ENCODE measurements around the gene CHAT.

CHAT gene

DNA sequence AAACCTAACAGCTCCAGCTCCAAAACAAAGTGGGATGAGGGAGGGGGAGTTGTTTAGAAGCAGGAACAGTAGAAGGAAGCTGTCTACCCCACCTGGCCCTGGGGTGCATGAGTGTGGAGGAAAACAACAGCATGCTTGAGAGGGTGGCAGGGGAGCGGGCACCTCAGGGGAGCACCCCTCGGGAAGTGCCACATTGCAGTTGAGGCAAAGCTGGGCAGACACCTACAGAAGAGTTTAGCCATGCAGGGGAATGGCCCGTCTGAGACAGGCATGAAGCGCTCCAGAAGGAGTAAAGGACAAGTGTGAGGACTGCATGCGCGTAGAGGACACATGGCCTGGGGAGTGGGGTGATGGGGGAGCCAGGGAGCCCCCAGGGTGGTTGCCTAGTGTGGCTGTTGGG, 18.1 kb downstream of the CHAT start:
- DNase-seq, result no peak

DNA sequence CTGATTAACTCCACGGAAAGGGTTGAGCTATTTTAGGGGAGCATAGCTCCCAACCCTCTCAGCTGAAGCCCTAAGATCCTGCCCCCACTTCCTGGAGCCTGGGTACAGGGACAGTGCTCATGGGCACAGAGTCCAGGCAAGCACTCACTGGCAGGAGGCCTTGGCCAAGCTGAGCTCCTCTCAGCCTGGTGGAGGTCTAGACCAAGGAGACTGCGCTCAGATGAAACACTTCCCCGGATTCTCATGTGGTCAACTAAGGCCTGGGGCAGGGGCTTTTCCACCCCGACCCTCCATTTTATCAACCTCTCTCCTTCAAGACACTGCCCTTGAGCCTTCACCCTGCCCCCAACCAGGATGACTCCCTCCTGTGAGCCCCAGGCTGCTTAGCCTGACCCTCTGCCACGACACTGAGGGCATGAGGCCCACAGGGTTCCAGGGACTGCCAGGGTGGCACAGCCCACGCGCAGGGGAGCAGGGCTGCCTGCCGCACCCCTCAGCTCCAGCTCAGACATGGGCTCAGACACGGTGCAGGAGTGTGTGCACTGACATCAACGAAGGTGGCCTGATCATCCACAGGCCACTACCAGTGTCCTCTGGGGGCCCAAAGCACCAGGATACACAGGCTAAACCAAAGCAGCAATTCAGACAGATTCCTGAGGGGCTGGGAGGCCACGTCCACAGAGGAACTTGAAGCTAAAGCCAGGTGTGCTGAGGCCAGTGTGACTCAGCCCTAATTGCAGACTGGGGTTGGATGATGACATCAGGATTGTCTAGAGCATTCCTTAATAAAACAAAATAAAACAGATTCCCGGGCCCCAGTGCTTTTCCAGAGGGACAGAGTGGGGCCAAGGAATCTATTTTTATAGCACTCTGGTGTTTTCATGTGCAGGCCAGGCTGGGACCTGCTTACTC, 18.8 kb downstream of the CHAT start:
- peak; percentile 52 for DNase-seq

DNA sequence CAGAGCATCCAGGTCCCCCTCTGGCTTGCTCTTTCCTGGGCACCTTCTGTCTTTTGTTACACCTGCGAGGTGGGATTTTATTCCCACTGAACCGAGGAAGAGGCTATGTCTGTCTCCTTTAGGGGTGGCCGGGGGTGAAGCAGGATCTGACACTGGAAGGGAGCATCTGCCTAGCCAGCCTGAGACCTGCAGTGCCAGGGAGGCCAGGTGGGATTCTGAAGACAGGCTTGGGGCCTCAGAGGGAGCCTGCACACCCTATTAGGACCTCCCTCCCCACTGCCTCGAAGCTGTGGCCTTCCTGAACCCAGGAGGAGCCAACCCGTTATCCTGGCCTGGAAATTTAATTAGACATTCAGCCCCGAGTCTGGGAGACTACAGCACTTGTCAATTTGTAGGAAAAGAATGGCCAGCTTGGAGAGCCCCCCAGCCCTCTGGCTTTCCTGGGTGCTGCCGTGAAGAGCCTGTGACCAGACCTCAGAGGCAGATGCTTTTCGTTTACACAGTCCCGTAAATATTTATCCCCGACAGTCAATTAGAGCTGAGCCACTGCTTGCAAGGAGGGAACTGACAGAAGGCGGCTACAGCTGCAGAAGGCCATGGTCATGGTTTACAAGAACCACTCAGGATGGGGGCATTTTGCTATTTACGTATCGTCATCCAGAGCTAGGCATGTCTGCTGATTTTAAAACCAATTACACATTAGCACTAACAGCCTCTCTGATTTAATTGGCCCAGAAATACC, 19.7 kb downstream of the CHAT start:
- peak; percentile 25 for DNase-seq

DNA sequence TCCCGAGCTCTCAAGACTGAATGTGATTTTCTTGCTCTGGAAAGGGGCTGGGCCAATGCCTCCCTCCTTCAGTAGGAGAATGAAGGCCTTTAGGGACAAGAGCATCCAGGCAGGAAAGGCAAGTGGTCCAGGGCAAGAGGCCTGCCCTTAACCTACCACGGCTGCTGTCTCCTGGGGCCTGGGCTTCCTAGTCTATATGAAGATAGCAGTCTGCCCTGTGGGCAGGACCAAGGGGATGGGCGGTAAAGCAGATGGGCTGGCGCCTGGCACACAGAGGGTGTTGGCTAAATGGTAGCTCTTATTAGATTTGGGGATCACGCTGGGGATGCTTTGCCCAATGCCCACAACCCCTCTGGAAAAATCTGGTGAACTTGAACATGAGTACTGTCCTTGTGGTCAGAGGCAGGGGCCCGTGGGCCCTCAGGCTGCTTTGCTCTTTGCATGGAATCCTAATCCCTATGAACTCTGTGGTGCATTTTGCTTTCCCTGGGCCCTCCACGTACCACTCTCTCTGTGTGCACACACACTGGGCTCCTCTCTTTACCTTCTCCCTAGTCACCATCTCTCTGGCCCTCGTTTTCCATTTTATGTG, 20.3 kb downstream of the CHAT start:
- peak; percentile 51 for DNase-seq

DNA sequence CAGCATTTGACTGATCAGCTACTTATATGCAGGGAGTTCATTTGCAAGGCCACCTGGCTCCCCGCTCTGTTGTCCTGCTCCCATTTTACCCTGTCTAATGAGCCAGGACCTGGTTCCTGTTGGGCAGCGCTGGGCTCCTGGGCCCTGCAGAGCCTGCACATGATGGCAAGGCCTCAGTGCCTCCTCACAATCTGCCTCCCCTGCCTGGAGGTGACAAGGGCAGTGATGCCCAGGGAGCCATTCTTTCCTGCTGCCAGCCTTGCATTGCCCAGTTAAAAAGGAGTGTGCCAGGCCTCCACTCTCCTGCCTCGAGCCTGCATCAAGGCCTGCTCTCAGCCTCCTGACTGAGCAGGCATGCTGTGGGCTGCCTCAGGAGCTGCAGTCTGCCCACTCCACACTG, 28.5 kb downstream of the CHAT start:
- peak; percentile 27 for DNase-seq

DNA sequence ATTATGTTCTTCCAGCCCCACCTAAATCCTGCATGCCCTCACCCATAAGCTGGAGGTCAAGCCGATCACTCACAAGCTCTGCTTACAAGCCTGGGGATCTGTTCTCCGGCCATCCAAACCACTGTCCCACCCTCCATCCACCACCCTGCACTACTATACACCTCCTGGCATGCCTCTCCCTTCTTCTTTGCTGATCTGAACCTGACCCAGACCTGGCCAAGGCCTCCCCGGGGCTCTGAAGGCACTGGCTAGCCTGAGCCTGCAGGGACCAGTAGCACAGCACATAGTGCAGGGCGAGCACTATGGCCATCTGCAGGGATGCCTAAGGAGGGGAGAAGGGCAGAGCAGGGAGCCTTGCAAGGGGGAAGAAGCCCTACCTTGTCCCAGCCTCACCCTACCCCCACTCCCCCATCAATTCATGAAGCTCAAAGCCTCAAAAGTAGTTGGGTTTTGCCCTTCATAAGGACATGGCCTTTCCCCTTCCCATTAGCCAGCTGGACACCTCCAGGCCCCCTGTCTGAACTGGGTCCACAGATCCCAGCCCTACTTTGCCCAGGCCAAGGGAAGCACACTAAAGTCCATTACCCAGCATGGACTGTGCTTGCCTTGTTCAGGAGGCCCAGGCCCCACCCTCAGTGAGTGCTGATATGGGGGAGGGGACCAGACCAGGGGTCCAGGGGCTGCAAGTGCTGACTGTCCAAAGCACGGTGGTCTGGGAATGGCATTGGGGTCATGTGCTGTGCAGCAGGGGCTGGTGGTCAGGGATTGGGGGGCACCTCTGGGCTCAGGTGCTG, 29.6 kb downstream of the CHAT start:
- DNase-seq, result peak; percentile 50

DNA sequence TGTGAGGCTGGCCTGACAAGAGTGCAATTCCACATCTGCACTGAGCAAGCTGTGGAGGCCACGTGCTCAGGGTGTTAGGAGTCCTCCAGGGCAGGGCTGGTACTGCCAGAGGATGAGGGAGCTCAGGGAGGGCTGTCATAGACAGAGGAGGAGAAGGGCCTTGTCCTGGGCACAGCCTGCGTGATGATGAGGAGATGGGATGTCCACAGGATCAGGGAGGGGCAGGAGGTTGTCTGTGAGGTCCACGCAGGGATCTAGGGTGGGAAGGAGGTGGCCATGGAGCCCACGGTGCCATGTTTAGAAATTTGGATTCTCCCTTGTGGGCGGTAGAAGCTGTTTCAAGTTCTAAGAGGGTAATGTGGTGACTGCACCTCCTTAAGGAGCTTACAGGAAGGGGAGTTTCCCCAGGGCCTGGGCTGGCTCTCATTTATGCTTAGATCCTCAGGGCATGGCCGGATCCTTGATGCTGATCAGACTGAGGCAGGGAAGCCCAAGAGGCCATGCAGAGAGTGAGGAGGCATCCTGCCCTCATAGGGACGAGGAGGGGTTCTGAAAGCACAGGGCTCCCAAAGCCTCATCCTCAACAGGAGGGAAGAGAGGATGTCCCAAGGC, 30.3 kb downstream of the CHAT start:
- DNase-seq, result peak; percentile 43

DNA sequence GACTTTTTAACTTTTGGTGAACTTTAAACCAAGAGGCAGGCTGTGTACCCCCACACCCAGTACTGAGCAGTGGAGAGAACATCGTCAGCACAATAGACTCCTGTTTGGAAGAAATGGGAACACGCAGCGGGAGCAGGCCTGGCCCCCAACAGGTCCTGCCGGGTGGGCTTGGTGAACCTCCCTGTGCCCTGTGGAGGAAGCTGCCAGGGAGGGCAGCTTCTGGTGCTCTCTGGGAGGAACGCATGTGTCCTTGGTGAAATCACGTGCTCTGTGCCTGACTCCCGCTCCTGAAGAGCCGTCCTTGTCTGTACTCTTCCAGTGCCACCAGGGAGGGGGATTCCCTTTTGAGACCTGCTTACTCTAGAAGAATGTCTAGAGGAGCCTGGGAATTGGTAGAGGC, 31.6 kb downstream of the CHAT start:
- peak; percentile 37 for DNase-seq

DNA sequence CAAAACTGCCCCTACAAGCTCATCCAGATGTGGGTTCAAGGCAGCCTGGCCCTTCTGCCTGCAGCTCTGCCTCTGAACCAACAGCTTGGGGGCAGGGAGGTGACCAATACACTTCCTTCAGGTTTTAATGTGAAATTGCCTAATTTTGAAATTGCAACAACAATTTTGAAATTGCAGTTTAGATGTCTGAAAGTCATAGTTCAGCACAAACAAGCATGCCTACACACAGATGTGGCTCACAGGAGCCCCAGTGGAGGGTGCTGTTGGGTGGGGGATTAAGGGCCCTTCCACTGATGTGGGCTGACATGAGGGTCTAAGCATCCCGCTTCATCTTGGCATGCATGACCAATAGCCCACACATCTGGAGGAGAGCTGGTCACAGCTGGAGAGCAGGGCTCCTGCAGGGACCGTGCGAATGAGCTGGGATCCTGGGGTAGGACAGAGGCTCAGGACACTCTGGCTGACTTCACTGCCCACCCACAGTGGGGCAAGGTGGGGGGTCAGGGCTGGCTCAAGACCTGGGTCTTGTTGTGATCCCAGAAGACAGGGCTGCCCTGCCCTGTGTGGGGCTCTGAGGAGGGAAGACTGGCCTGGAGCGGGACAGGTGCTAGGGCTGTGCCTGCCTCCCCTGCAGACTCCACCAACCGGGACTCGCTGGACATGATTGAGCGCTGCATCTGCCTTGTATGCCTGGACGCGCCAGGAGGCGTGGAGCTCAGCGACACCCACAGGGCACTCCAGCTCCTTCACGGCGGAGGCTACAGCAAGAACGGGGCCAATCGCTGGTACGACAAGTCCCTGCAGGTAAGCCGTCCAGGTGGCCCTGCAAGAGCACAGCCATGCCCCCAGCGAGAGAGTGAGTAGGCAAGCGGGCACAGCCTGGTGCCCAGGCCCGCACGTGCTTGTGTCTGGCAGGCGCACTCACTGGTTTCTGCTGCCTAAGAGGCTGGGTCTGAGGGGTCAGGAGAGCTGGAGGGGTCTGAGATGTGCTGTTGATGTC, 32.3 kb downstream of the CHAT start:
- peak; percentile 56 for DNase-seq

DNA sequence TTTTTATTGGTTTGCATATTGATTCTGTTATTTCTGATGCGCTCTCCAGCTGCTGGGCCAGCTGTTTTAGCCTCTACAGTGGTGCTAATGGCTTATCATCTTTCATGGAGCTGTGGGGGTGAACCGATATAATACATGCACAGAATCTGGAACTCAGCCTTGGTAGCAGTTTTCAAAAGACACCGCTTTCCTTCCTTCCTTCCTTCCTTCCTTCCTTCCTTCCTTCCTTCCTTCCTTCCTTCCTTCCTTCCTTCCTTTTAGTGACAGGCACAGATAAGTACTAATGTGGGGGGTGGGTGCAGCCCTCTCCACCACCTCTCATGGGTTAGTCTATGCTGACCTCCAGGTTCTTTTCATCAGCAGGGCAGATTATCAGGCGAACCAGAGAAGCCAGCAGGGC, 33.7 kb downstream of the CHAT start:
- DNase-seq, result peak; percentile 22

DNA sequence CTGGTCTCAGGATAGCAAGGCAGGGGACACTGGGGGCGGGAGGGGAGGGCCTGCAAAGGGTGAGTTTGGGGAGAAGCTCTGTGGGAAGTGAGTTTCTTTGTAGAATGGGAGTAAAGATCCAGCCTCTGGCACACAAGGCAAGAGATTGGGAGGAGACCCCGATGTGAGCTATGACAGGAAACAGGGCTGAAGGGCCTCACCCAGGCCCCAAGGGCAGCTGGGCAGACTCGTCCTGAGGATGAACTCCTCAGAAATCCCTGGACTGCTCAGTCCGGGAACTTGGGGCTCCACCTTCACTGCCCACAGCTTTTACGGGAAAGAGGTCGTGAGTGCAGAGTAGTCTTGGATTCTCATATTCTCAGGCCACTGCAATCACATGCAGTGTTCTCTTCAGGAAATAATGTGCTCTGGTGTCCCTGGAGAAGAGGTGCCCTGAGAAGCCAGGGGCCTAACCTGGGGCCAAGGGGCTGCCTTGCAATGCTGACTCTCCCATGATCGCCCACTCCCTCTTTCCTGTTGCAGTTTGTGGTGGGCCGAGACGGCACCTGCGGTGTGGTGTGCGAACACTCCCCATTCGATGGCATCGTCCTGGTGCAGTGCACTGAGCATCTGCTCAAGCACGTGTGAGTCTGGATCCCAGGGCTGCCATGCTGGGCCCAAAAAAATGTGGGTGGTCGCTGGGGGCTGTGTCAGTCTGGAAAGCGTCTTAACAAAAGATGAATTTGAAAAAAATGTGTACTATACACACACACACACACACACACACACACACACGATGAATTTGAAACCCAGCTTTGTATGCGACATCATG, 34.4 kb downstream of the CHAT start:
- peak; percentile 54 for DNase-seq

DNA sequence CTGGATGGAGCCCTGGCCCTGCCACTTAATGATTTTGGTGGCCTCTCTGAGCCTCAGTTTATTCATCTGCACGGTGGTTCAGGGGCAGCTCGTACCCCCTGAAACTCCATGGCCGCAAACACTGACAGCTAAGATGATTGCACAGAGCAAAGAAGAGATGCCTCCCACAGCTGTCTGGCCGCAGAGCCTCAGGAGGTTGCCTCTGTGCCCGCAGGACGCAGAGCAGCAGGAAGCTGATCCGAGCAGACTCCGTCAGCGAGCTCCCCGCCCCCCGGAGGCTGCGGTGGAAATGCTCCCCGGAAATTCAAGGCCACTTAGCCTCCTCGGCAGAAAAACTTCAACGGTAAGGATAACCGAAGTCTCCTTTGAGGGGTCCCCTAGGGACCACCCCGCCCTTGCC, 35.5 kb downstream of the CHAT start:
- DNase-seq, result peak; percentile 61

DNA sequence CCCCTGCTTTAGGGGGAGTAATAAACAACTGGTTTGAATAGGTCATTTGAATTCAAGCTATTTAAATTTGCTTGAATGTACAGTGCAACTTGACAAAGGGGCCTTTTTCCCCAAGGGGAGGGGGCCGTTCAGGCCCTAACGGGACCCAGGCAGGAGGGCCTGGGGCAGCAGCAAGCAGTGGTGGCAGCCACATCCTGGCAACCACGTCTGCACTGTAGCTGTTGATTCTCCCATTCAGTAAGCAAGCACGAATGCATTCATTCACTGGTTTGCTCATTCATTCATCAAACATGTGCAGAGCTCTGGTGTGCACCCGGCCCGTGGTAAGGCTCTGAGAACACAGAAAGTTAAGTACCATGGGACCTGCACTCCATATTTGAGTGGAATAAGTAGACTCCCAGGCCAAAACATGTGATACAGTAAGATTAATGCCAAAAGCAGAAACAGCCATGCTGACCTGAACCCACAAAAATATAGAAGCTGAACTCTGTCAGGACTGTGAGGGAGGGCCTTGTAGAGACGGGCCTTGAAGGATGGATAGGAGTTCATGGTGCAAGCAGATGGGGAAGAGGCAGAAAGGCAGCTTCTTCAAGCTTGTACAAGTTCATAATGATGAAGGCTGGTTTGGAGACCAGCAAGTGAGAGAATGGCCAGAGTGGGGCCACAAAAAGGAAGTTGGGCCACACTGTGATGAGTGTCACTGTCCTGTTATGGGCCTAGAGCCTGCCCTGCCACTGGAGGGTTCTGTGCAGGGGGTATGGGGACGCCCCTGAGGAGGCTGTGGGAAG, 36.3 kb downstream of the CHAT start:
- peak; percentile 16 for DNase-seq

DNA sequence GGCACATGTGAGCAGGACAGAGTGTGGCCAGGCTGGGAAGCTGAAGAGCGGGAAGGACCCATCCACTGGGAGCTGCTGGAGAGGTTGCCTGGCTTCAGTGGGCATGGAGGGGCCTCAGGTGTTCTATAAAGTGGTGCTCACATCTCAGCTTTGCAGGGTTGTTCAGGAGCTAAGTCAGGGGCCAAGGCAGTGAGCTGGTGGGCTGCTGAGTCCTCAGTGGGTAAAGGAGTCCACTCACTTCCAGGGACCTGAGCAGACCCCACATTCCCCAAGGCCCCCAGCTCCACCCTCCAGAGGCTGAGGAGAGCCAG, 36.8 kb downstream of the CHAT start:
- DNase-seq, result peak; percentile 57

DNA sequence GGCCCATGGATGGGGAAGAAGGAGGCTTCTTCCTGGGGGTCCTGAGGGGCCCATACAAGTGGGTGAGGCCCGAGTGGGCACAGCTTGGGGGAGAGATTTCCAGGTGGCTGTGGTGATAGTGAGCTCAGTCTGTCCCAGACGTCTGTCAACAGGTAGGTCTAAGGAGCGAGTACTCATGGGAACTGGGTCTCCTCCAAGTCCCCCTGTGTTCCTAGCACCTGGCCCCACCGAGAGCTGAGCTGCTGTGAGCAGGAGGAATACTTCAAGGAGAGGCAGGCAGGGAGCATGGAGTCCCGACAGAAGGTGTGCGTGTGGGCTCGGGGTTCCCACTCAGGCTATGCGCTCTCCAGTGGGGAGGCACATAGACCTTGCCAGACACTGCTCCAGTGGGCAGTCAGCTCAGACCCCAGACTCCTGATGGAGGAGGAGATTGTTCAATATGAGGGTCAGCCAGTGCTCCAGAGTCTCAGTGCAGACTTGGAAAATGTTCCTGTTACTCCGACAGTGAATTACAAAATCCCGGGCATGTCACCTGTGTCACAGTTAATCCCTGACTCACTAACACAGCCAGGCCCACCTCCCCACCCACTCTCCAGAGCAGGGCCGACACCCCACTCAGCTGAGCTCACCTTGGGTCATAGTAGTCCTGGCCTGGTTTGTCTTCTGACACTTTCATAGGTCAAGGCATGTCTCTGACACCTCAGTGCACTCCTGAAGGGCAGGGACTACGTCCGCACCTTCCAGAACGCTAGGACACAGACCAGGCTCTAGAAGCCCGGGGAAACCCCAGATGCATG, 37.4 kb downstream of the CHAT start:
- DNase-seq, result peak; percentile 39

DNA sequence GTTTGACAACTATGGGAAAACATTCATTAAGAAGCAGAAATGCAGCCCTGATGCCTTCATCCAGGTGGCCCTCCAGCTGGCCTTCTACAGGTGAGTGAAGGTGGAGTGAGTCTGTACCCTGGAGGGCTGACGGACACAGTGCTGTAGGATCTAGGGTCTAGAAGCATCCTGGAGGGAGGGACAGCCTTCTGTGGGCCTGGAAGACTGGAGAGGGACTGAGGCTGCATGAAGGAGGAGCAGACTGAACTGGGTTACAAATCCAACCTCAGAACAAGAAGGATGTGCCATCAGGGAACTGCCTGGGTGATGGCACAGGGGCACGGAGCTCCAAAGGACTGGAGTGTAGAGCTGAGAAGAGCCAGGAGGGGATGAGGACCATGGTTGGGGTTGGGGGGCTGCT, 38.1 kb downstream of the CHAT start:
- DNase-seq, result no peak

DNA sequence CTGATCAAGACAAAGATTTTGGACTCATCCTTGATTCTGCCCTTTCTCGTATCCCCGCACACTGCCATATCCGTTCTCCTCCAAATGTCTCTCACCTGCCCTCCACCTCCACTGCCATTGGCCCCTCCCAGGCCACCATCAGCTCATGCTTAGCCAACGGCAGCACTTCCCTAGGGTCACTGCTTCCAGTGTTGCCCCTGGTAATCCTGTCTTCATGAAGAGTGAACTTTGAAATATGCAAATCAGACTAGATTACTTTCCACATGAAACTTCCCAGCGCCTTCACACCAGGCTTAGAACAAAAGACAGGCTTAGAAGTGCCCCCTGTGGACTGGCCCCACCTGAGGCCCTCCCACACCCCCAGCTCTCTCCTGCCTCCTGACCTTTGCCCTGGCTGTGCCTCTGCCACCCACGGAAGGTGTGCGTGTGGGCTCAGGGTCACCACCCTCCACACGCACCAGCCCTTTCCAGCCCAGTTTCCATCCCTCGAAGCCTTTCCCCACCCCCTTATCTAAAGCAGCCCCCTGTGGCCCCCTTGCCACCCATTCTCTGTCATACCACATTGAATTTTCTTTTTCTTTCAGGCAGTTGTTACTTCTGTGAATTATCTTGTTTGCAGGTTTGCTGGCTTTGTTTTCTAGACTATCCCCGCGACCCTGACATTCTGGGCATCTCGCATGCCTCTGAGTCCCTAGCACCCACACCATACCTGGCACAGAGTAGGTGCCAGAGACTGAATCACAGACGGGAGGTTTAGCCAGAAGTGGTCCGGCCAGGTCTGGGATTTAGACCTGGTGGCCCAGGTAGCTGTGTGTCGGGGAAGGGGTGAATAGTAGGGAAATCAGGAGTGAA, 38.8 kb downstream of the CHAT start:
- DNase-seq, result peak; percentile 50
